ENCODE data around the gene GALNT5. TPM values are rescaled to one million over a fixed set of nuclear protein-coding genes. Genes with fewer than 3 reads are reported as not detected.
"Not testable (repeated sequence)": the region's sequence is repeated elsewhere in the genome, so short reads cannot be mapped to it uniquely, and the experiment has no call there.

GALNT5 gene
- total RNA-seq, 1 donor from 2014 or later = 0.19 TPM

- intact Hi-C loops (cut with micrococcal nuclease) = no loop called here
- no peak overlapping the region for H3K4me3 ChIP-seq
- H3K9me3 ChIP-seq (replicated peaks) = peaks cover 9% of the 10 kb centered on the region
- no peak for TF ChIP-seq CTCF (IDR thresholded peaks at IDR 0.05; ENCODE audit: borderline replicate concordance)
- H3K27me3 ChIP-seq (ENCODE audit: low read depth) = no peaks in the 10 kb centered on the region
- no peaks in the 10 kb centered on the region for H3K4me1 ChIP-seq
- no peak for DNase-seq
- H3K27ac ChIP-seq (replicated peaks) = no peak overlapping the region
- no peaks in the 10 kb centered on the region for H3K36me3 ChIP-seq
Measured at GRCh38 chr2:157271590-157272203, 14.2 kb downstream of the GALNT5 start.

- H3K36me3 ChIP-seq; DNase-seq; H3K27me3 ChIP-seq (ENCODE audit: low read depth); H3K4me1 ChIP-seq; H3K27ac ChIP-seq (replicated peaks); intact Hi-C loops (cut with micrococcal nuclease); H3K4me3 ChIP-seq: not testable (repeated sequence)
- H3K9me3 ChIP-seq (replicated peaks) = peaks cover 24% of the 10 kb centered on the region
Measured at GRCh38 chr2:157279311-157279710, 21.8 kb downstream of the GALNT5 start.

GRCh38 chr2:157281316-157281715 lies 23.8 kb downstream of the GALNT5 start:
- Histone ChIP-seq H3K9me3 (replicated peaks) (peaks cover 14% of the 10 kb centered on the region), H3K27me3 (ENCODE audit: low read depth) (peaks cover 4% of the 10 kb centered on the region), H3K4me1 (no peaks in the 10 kb centered on the region), H3K36me3 (no peaks in the 10 kb centered on the region), H3K27ac (replicated peaks) (no peak overlapping the region), H3K4me3 (no peak overlapping the region)
- no peak for TF ChIP-seq CTCF (IDR thresholded peaks at IDR 0.05; ENCODE audit: borderline replicate concordance)
- intact Hi-C loops (cut with micrococcal nuclease) = no loop called here
- no peak for DNase-seq

- Histone ChIP-seq H3K4me1 (no peaks in the 10 kb centered on the region), H3K36me3 (no peaks in the 10 kb centered on the region), H3K27ac (replicated peaks) (no peak overlapping the region), H3K4me3 (no peak overlapping the region), H3K9me3 (replicated peaks) (peaks cover 14% of the 10 kb centered on the region), H3K27me3 (ENCODE audit: low read depth) (peaks cover 4% of the 10 kb centered on the region)
- intact Hi-C loops (cut with micrococcal nuclease) = no loop called here
- no peak for TF ChIP-seq CTCF (IDR thresholded peaks at IDR 0.05; ENCODE audit: borderline replicate concordance)
- DNase-seq = no peak
Measured at GRCh38 chr2:157283468-157283867, 26.0 kb downstream of the GALNT5 start.

- Histone ChIP-seq H3K27me3 (ENCODE audit: low read depth) (no peaks in the 10 kb centered on the region), H3K36me3 (no peaks in the 10 kb centered on the region), H3K9me3 (replicated peaks) (no peaks in the 10 kb centered on the region), H3K27ac (replicated peaks) (no peak overlapping the region), H3K4me1 (no peaks in the 10 kb centered on the region), H3K4me3 (no peak overlapping the region)
- intact Hi-C loops (cut with micrococcal nuclease) = no loop called here
- TF ChIP-seq CTCF (IDR thresholded peaks at IDR 0.05; ENCODE audit: borderline replicate concordance) = no peak
- DNase-seq = no peak
Measured at GRCh38 chr2:157287160-157287559, 29.7 kb downstream of the GALNT5 start.

GRCh38 chr2:157290525-157290924 lies 33.0 kb downstream of the GALNT5 start:
- no peak for DNase-seq
- TF ChIP-seq CTCF (IDR thresholded peaks at IDR 0.05; ENCODE audit: borderline replicate concordance) = no peak
- intact Hi-C loops (cut with micrococcal nuclease) = no loop called here

More at GRCh38 chr2:157290525-157290924, 33.0 kb downstream of the GALNT5 start:
- Histone ChIP-seq H3K36me3 (no peaks in the 10 kb centered on the region), H3K4me1 (no peaks in the 10 kb centered on the region), H3K27me3 (ENCODE audit: low read depth) (no peaks in the 10 kb centered on the region), H3K4me3 (no peak overlapping the region), H3K27ac (replicated peaks) (no peak overlapping the region), H3K9me3 (replicated peaks) (no peaks in the 10 kb centered on the region)

Measured in left ventricle myocardium inferior (tissue), 1 donor.